HG03520 (cell line): ENCODE data around the gene MARCHF2.

ENCODE experiments used
- ATAC-seq: cut with Tn5 transposase; IDR thresholded peaks from one replicate; pipeline ENCODE4 v1.9.1; 2021; ENCODE audit warnings: mild to moderate bottlenecking, moderate library complexity; ENCODE audit not compliant: unreplicated experiment

The MARCHF2 gene

GRCh38 chr19:8386990-8387389, 26.1 kb upstream of the MARCHF2 start:
- no peak for ATAC-seq

- ATAC-seq: no peak
Observed at GRCh38 chr19:8387688-8388611, 25.2 kb upstream of the MARCHF2 start.

GRCh38 chr19:8388612-8388958, 24.5 kb upstream of the MARCHF2 start:
- ATAC-seq: no peak

GRCh38 chr19:8389891-8390616, 23.1 kb upstream of the MARCHF2 start, which contains the start of gene RAB11B:
RAB11B (plus strand) TSS chr19:8390360; CDS start chr19:8390417, 57 bp downstream.
- ATAC-seq: peak; percentile 84

- ATAC-seq: peak; percentile 32
Observed at GRCh38 chr19:8390617-8390981, 22.5 kb upstream of the MARCHF2 start.

GRCh38 chr19:8391198-8392016, 21.7 kb upstream of the MARCHF2 start:
- ATAC-seq: no peak

- no peak for ATAC-seq
Observed at GRCh38 chr19:8392017-8392591, 21.0 kb upstream of the MARCHF2 start.

- no peak for ATAC-seq
Observed at GRCh38 chr19:8393192-8393870, 19.8 kb upstream of the MARCHF2 start.

GRCh38 chr19:8393871-8394250, 19.2 kb upstream of the MARCHF2 start:
- no peak for ATAC-seq

GRCh38 chr19:8395621-8396082, 17.5 kb upstream of the MARCHF2 start:
- no peak for ATAC-seq

- no peak for ATAC-seq
Observed at GRCh38 chr19:8396185-8396562, 16.9 kb upstream of the MARCHF2 start.

GRCh38 chr19:8396563-8397203, 16.4 kb upstream of the MARCHF2 start:
- no peak for ATAC-seq

- ATAC-seq: no peak
Observed at GRCh38 chr19:8397271-8397670, 15.8 kb upstream of the MARCHF2 start.

GRCh38 chr19:8397746-8398310, 15.3 kb upstream of the MARCHF2 start:
- ATAC-seq: no peak

- no peak for ATAC-seq
Observed at GRCh38 chr19:8398311-8398771, 14.8 kb upstream of the MARCHF2 start.

GRCh38 chr19:8399681-8400188, 13.4 kb upstream of the MARCHF2 start:
- ATAC-seq: no peak

GRCh38 chr19:8401981-8402411, 11.1 kb upstream of the MARCHF2 start:
- no peak for ATAC-seq

GRCh38 chr19:8403098-8403819, 9.8 kb upstream of the MARCHF2 start:
- ATAC-seq: no peak

- no peak for ATAC-seq
Observed at GRCh38 chr19:8403820-8404109, 9.3 kb upstream of the MARCHF2 start.
